Endothelial cell of umbilical vein (primary cell): ENCODE measurements around the gene SLC16A11. TPM values are rescaled to one million over a fixed set of nuclear protein-coding genes. Genes with fewer than 3 reads are reported as not detected.
A peak's percentile ranks its signal among the peaks of the same experiment; 100 is the strongest.

Source experiments
- BruUV-seq: library from RNA; stranded (reverse); fragments of 400-500 nt; replicated peaks from 2 replicates; lab custom pipeline; 2021; lab: Mats Ljungman, UMichigan
- CTCF ChIA-PET: fragments of 300-600, 350-600 bp; sonication (Branson Sonifier 250); formaldehyde crosslinking; loops from one replicate; lab custom pipeline; 2021; ENCODE audit warnings: antibody characterized with exemption, inconsistent platforms; lab: Charles Lee
- POLR2A ChIA-PET: fragments of 300-600, 350-600 bp; sonication (Branson Sonifier 250); formaldehyde crosslinking; loops from one replicate; lab custom pipeline; 2021; ENCODE audit warnings: antibody characterized with exemption, inconsistent platforms; lab: Charles Lee
- DNase-seq: peaks from one replicate; pipeline ENCODE4 v3.0.0-alpha.2; 2011; ENCODE audit warnings: low read depth, low spot score
- FAIRE-seq: peaks from 2 replicates; lab custom pipeline; 2011; peaks lifted over from hg19 to GRCh38; lab: Jason Lieb, UNC
- H2AFZ ChIP-seq: 2 replicates; pipeline ENCODE4 v1.6.0; 2012; ENCODE audit warnings: low read depth, low read length, control low read depth, inconsistent platforms
- H3K27ac ChIP-seq: 2 replicates; pipeline ENCODE4 v1.5.1; 2011; ENCODE audit warnings: low read depth, mild to moderate bottlenecking, control low read depth, low read length, moderate library complexity; ENCODE audit not compliant: insufficient read depth
- H3K27me3 ChIP-seq, 2 experiments: 2 replicates each; pipeline versions ENCODE4 v1.6.0 to v1.6.1; 2011; ENCODE audit warnings: low read length in 2 of 2, mixed read lengths in 1 of 2; ENCODE audit not compliant: control insufficient read depth in 2 of 2, insufficient read depth in 2 of 2
- H3K36me3 ChIP-seq, 2 experiments: 2 replicates in 1 of 2; 3 replicates in 1 of 2; pipeline ENCODE4 v1.5.1; 2011; ENCODE audit warnings: low read length in 2 of 2, mild to moderate bottlenecking in 1 of 2, moderate library complexity in 1 of 2; ENCODE audit not compliant: control insufficient read depth in 2 of 2, insufficient read depth in 2 of 2; ENCODE audit errors: extremely low read depth in 1 of 2
- H3K4me1 ChIP-seq: 3 replicates; pipeline ENCODE4 v1.5.1; 2011; ENCODE audit warnings: mild to moderate bottlenecking, low read length; ENCODE audit not compliant: control insufficient read depth, insufficient read depth; ENCODE audit errors: extremely low read depth
- H3K4me2 ChIP-seq: 2 replicates; pipeline ENCODE4 v1.6.1; 2011; ENCODE audit warnings: low read length, control low read depth, mixed read lengths; ENCODE audit not compliant: insufficient read depth
- H3K4me3 ChIP-seq, 3 experiments: fragments of 200-600 bp in 1 of 3; sonication (generic), shearing (Covaris generic) in 1 of 3; replicated peaks in 1 of 3; 2 replicates each; pipeline ENCODE4 v1.5.1; 2011 to 2016; ENCODE audit warnings: control low read depth in 3 of 3, low read length in 3 of 3, mild to moderate bottlenecking in 2 of 3, inconsistent platforms in 1 of 3, low read depth in 1 of 3, moderate library complexity in 1 of 3; ENCODE audit not compliant: insufficient read depth in 1 of 3
- H3K79me2 ChIP-seq: 2 replicates; pipeline ENCODE4 v1.6.0; 2012; ENCODE audit warnings: low read length, inconsistent platforms; ENCODE audit not compliant: control insufficient read depth, insufficient read depth
- H3K9ac ChIP-seq: replicated peaks from 2 replicates; pipeline ENCODE3; 2011; ENCODE audit warnings: low read length, control low read depth; ENCODE audit not compliant: insufficient read depth; ENCODE audit errors: extremely low read depth
- H3K9me1 ChIP-seq: replicated peaks from 3 replicates; pipeline ENCODE4 v1.6.0; 2011; ENCODE audit warnings: mild to moderate bottlenecking, low read length; ENCODE audit not compliant: control insufficient read depth, insufficient read depth; ENCODE audit errors: extremely low read depth
- H3K9me3 ChIP-seq: replicated peaks from 2 replicates; pipeline ENCODE4 v1.5.1; 2012; ENCODE audit warnings: low read length, inconsistent platforms; ENCODE audit not compliant: control insufficient read depth, insufficient read depth
- H4K20me1 ChIP-seq: replicated peaks from 2 replicates; pipeline ENCODE3; 2011; ENCODE audit warnings: mild to moderate bottlenecking, low read length; ENCODE audit not compliant: control insufficient read depth, insufficient read depth; ENCODE audit errors: extremely low read depth
- EZH2 ChIP-seq: IDR thresholded peaks from 2 replicates; pipeline ENCODE4 v1.6.1; 2012; ENCODE audit warnings: borderline replicate concordance, low read depth, mild to moderate bottlenecking, moderate library complexity, low read length, inconsistent platforms; ENCODE audit not compliant: severe bottlenecking
- JUN ChIP-seq: IDR thresholded peaks from 2 replicates; pipeline ENCODE4 v1.6.1; 2011; ENCODE audit warnings: borderline replicate concordance, low read depth; ENCODE audit not compliant: insufficient read length, insufficient read depth
- MYC ChIP-seq: IDR thresholded peaks from one replicate; pipeline ENCODE4 v1.6.1; 2011; ENCODE audit warnings: mild to moderate bottlenecking, low read depth, low read length
- POLR2A ChIP-seq: IDR thresholded peaks from 2 replicates; pipeline ENCODE4 v1.6.1; 2012; ENCODE audit warnings: low read depth, mild to moderate bottlenecking, control low read depth, low read length
- POLR2AphosphoS5 ChIP-seq: IDR thresholded peaks from 2 replicates; pipeline ENCODE4 v1.6.1; 2012; ENCODE audit warnings: low read depth, mild to moderate bottlenecking, control low read depth, low read length, moderate library complexity; ENCODE audit not compliant: insufficient read depth
- dilution Hi-C: fragments of 300-500 bp; cut with MboI; formaldehyde crosslinking; loops from one replicate; pipeline ENCODE4 v1.15.0; 2019; ENCODE audit warnings: low sequenced_read_pairs; ENCODE audit not compliant: extremely low pct_ligation_motif_present
- intact Hi-C: fragments of 100-400 bp; cut with micrococcal nuclease; formaldehyde crosslinking; loops from one replicate; pipeline ENCODE4 v1.10.0; 2022
- polyA plus RNA-seq, 4 experiments: library from polyadenylated mRNA; depleted of rRNA in 3 of 4; stranded (reverse) in 3 of 4; unstranded in 1 of 4; fragments of >200 nt; gene quantifications; 2 replicates each; pipeline versions ENCODE4 v1.2.1 to v1.2.3, GENCODE V29; 2011 to 2012; ENCODE audit warnings: missing spikeins in 1 of 4
- total RNA-seq: library from RNA; stranded (reverse); gene quantifications from 2 replicates; pipeline ENCODE4 v1.2.3, GENCODE V29; 2021
- TF ChIP-seq, protein P1 (sequence below), 2 donors: IDR thresholded peaks; 1 replicate in 1 of 2; 2 replicates in 1 of 2; pipeline ENCODE4 v1.5.1; 2011; ENCODE audit warnings: low read length in 2 of 2, mild to moderate bottlenecking in 2 of 2, moderate library complexity in 2 of 2, control low read depth in 1 of 2, inconsistent platforms in 1 of 2, low read depth in 1 of 2; ENCODE audit not compliant: insufficient read depth in 1 of 2; ENCODE audit errors: extremely low read depth in 1 of 2
- TF ChIP-seq, protein P2 (sequence below): IDR thresholded peaks from 2 replicates; pipeline ENCODE4 v1.6.1; 2011; ENCODE audit not compliant: insufficient read depth, insufficient read length

Gene SLC16A11
- total and polyA plus RNA-seq, 2 donors (not counting 3 experiments of a cell fraction or from before 2014, with no cell fraction given): 0.95 to 1.4 TPM

DNA sequence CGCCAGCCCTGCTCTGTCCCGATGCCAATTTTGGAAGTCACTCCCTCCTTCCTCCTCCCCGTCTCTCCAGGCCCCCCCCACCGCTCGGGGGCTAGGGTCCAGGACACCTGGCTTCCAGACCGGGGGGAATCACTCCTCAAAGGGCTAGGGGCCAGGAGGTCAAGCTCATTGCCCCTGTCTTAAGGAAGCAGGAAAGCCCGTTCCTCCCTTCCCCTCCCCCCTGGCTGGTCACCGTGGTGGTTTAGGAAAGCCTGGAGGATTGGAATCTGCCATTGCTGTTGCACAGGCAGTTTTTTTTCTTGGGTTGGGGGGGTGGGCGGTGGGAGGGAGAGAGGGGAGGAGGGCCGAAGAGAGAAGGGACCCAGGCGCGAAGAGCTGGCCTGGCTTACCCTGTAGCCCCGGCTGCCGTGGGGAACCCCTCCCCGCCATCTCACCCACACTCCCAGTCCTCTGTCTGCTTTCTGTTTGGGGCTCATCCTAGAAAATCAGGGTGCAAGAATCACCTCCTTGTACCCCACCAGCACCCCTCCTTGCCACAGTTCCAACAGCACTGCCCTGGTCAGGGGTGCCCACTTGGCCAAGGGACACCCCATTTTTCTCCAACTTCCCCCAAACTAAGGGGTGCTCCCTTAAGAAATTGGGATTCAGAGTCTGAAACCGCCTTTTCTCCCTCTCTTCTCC, 23.9 kb downstream of the SLC16A11 start:
- intact Hi-C loops (loop anchor here (10.0 kb wide), 1 partner anchor 835 kb away; the partner anchor contains the start of genes CYB5D1, NAA38 and TMEM88), dilution Hi-C loops (no loop called here)
- Histone ChIP-seq H3K27ac (peak overlapping the region; percentile 96), H3K4me3 (peak overlapping the region in 2 of 3 experiments; percentile 25 to 42), H3K27me3 (no peaks in the 10 kb centered on the region), H3K9me3 (no peaks in the 10 kb centered on the region), H2AFZ (peak overlapping the region; percentile 85), H3K9me1 (no peaks in the 10 kb centered on the region), H3K4me1 (peaks cover 52% of the 10 kb centered on the region), H3K79me2 (peaks cover 25% of the 10 kb centered on the region), H4K20me1 (no peaks in the 10 kb centered on the region), H3K9ac (peak overlapping the region; percentile 100), H3K36me3 (peaks cover 9 to 10% of the 10 kb centered on the region in 2 experiments), H3K4me2 (peak overlapping the region; percentile 74)
- DNase-seq (peak; percentile 60), FAIRE-seq (peak; percentile 24)
- no TSS peak for BruUV-seq
- ChIA-PET POLR2A (no interaction called here), CTCF (interaction anchor here (3.2 to 5.2 kb wide), 3 partner anchors 16 to 110 kb away, joined by 29 to 91 read pairs (median 58); no protein-coding TSS in a partner anchor)
- TF ChIP-seq JUN (no peak), EZH2 (no peak), POLR2AphosphoS5 (no peak), POLR2A (no peak), MYC (no peak)
- TF ChIP-seq, protein P1, sequence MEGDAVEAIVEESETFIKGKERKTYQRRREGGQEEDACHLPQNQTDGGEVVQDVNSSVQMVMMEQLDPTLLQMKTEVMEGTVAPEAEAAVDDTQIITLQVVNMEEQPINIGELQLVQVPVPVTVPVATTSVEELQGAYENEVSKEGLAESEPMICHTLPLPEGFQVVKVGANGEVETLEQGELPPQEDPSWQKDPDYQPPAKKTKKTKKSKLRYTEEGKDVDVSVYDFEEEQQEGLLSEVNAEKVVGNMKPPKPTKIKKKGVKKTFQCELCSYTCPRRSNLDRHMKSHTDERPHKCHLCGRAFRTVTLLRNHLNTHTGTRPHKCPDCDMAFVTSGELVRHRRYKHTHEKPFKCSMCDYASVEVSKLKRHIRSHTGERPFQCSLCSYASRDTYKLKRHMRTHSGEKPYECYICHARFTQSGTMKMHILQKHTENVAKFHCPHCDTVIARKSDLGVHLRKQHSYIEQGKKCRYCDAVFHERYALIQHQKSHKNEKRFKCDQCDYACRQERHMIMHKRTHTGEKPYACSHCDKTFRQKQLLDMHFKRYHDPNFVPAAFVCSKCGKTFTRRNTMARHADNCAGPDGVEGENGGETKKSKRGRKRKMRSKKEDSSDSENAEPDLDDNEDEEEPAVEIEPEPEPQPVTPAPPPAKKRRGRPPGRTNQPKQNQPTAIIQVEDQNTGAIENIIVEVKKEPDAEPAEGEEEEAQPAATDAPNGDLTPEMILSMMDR (IDR thresholded peaks at IDR 0.05; ENCODE audit: extremely low read depth in 1 of 2, insufficient read depth in 1 of 2, low read depth in 1 of 2, low read length in 2 of 2): no peak
- TF ChIP-seq, protein P2, sequence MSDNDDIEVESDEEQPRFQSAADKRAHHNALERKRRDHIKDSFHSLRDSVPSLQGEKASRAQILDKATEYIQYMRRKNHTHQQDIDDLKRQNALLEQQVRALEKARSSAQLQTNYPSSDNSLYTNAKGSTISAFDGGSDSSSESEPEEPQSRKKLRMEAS: no peak
